Activated CD4-positive, alpha-beta memory T cell treated with anti-CD3 and anti-CD28 coated beads for 36 hours (primary cell): ENCODE results near the gene POU3F2. TPM values are rescaled to one million over a fixed set of nuclear protein-coding genes. Genes with fewer than 3 reads are reported as not detected.

Source experiments
- CTCF ChIA-PET: fragments of 350-600 bp; sonication (Branson Sonifier 250); formaldehyde crosslinking; loops from one replicate; lab custom pipeline; 2021; ENCODE audit warnings: antibody characterized with exemption, inconsistent platforms; lab: Charles Lee
- POLR2A ChIA-PET: fragments of 350-600 bp; sonication (Branson Sonifier 250); formaldehyde crosslinking; loops from one replicate; lab custom pipeline; 2021; ENCODE audit warnings: antibody characterized with exemption; lab: Charles Lee
- DNase-seq: peaks from one replicate; pipeline ENCODE4 v3.0.0-alpha.2; 2020
- H3K27ac Mint-ChIP-seq: one replicate; pipeline ENCODE4 v1.8.0; 2021; ENCODE audit warnings: mixed read lengths
- H3K27me3 Mint-ChIP-seq: one replicate; pipeline ENCODE4 v1.8.0; 2021; ENCODE audit warnings: mixed read lengths
- H3K36me3 Mint-ChIP-seq: one replicate; pipeline ENCODE4 v1.8.0; 2021; ENCODE audit warnings: mixed read lengths
- H3K4me1 Mint-ChIP-seq: one replicate; pipeline ENCODE4 v1.8.0; 2021; ENCODE audit warnings: low read depth, mixed read lengths
- H3K4me3 Mint-ChIP-seq: one replicate; pipeline ENCODE4 v1.8.0; 2021; ENCODE audit warnings: mild to moderate bottlenecking, mixed read lengths
- H3K9me3 Mint-ChIP-seq: one replicate; pipeline ENCODE4 v1.8.0; 2021; ENCODE audit warnings: mixed read lengths
- intact Hi-C: fragments of 100-400 bp; cut with micrococcal nuclease; formaldehyde crosslinking; loops from one replicate; pipeline ENCODE4 v1.15.1; 2023
- total RNA-seq, 2 experiments: library from RNA; stranded (reverse); gene quantifications; one replicate each; pipeline ENCODE4 v1.2.3, GENCODE V29; 2021

POU3F2 gene
- total RNA-seq, 2 experiments from 2014 or later: not detected

DNA sequence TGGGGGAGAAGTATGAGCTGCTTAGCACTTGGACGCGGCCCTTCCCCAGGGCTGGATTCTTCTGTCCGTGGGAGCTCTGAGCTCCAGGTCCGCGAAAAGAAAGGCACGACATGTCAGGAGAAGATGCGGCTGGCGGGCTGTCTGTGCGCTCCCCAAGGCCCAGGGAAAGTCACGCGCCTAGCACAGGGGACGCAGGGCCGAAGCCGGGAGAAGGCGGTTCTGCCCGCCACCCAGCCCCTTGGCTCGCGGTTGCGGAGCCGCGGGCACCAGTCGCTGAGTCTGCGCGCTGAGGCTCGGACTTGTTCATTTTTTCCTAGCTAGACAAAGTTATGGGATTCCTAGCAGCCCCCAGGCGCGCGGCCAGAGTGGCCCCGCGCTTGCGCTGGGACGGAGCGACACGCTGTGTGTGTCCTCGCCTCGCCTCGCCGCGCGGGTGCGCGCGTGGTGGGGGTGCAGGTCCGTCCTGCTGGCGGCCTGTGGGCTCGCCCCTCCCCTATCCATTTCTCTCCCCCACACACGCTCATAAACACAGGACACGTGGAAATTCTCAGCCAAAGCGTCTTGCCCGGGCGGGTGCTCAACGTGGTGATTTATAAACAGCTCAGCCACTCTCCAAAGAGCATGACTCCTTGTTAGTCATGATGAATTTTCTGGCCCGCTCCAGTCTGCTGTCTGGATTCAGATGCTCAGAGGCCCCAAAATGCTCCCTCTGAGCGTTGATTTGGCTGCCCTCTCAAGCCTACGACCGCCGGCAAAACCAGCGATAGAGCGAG is 1.9 kb upstream of the POU3F2 start:
- intact Hi-C loops: loop anchor here (1.0 to 10.0 kb wide), 5 partner anchors 7 to 1548 kb away; partner anchors contain the start of gene MMS22L
- no peak for DNase-seq
- Mint-ChIP-seq H3K27ac (no peak overlapping the region), H3K9me3 (no peaks in the 10 kb centered on the region), H3K4me1 (peaks cover 49% of the 10 kb centered on the region), H3K4me3 (peak overlapping the region; percentile 65), H3K36me3 (no peaks in the 10 kb centered on the region), H3K27me3 (peaks cover 71% of the 10 kb centered on the region)
- ChIA-PET POLR2A (no interaction called here), CTCF (interaction anchor here (0.8 to 1.5 kb wide), 2 partner anchors 13 to 15 kb away, joined by 3 to 5 read pairs; no protein-coding TSS in a partner anchor)

DNA sequence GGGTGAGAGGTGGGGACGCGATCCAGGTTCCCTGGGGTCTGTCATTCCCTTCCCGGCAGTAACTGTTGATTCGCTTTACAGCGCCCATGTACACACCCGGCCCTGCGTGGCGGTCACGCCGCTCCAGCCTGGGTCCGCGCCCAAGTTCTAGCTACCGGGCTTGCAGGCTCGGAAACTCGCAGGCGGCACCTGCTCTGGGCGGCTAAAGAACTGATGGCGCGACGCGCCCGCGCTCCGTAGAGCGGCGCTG is 1.4 kb upstream of the POU3F2 start:
- POLR2A ChIA-PET: no interaction called here
- CTCF ChIA-PET: interaction anchor here (0.8 to 1.5 kb wide), 2 partner anchors 13 to 14 kb away, joined by 3 to 5 read pairs; no protein-coding TSS in a partner anchor
- Mint-ChIP-seq H3K27me3 (peaks cover 73% of the 10 kb centered on the region), H3K36me3 (no peaks in the 10 kb centered on the region), H3K4me1 (peaks cover 49% of the 10 kb centered on the region), H3K4me3 (peak overlapping the region; percentile 65), H3K27ac (no peak overlapping the region), H3K9me3 (no peaks in the 10 kb centered on the region)
- peak; percentile 49 for DNase-seq
- intact Hi-C loops: loop anchor here (1.0 to 10.0 kb wide), 5 partner anchors 8 to 1548 kb away; partner anchors contain the start of gene MMS22L

DNA sequence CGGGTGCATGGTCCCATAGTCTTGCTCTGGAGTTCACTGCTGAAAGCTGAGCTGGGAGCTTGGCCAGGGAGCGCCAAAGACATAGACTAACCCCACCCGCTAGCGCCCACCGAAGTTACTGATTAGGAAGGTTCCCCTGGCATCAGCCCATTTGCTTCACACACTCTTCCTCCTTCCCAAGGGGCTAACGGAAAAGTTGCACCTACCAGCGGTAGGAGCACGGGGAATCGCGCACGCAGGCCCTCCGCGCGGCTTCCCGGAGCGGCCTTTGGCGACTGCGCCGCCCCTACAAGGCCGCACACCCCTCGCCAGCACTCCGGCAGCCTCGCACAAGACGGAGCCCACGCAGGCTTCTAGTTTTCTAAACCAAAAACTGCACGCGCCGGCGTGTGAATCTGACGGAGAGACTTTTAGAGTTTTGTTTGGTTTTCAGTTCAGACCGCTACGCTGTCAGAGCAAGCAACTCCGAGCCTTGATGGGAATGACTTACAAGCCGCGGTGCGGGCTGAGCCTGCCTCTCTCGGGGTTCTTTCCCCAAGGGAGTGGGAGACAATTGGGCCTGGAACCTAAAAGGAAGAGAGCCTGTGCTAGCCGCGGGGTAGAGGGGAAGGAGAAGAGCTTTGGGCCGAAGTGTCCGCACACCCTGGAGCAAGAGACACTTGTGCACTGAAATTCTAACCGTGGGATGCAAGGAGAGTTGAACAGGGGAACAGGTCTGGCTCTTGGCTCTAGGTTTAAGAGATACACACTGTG is 891 bp upstream of the POU3F2 start:
- POLR2A ChIA-PET: interaction anchor here (0.7 kb wide), 1 partner anchor 57 kb away, joined by 3 read pairs; no protein-coding TSS in a partner anchor
- Mint-ChIP-seq H3K9me3 (no peaks in the 10 kb centered on the region), H3K27me3 (peaks cover 72% of the 10 kb centered on the region), H3K4me1 (peaks cover 45% of the 10 kb centered on the region), H3K36me3 (no peaks in the 10 kb centered on the region), H3K27ac (no peak overlapping the region), H3K4me3 (peak overlapping the region; percentile 65)
- CTCF ChIA-PET: interaction anchor here (0.8 to 1.5 kb wide), 3 partner anchors 12 to 14 kb away, joined by 3 to 5 read pairs (median 3); no protein-coding TSS in a partner anchor
- DNase-seq: no peak
- intact Hi-C loops: loop anchor here (1.0 to 10.0 kb wide), 6 partner anchors 8 to 1549 kb away; partner anchors contain the start of genes FBXL4 and MMS22L

DNA sequence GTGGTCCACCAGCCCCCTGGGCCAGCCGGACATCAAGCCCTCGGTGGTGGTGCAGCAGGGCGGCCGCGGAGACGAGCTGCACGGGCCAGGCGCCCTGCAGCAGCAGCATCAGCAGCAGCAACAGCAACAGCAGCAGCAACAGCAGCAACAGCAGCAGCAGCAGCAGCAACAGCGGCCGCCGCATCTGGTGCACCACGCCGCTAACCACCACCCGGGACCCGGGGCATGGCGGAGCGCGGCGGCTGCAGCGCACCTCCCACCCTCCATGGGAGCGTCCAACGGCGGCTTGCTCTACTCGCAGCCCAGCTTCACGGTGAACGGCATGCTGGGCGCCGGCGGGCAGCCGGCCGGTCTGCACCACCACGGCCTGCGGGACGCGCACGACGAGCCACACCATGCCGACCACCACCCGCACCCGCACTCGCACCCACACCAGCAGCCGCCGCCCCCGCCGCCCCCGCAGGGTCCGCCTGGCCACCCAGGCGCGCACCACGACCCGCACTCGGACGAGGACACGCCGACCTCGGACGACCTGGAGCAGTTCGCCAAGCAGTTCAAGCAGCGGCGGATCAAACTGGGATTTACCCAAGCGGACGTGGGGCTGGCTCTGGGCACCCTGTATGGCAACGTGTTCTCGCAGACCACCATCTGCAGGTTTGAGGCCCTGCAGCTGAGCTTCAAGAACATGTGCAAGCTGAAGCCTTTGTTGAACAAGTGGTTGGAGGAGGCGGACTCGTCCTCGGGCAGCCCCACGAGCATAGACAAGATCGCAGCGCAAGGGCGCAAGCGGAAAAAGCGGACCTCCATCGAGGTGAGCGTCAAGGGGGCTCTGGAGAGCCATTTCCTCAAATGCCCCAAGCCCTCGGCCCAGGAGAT is 1.0 kb downstream of the POU3F2 start:
- ChIA-PET POLR2A (no interaction called here), CTCF (interaction anchor here (1.5 kb wide), 1 partner anchor 10 kb away, joined by 5 read pairs; no protein-coding TSS in a partner anchor)
- Mint-ChIP-seq H3K4me1 (peaks cover 36% of the 10 kb centered on the region), H3K36me3 (no peaks in the 10 kb centered on the region), H3K9me3 (no peaks in the 10 kb centered on the region), H3K27me3 (peaks cover 73% of the 10 kb centered on the region), H3K4me3 (no peak overlapping the region), H3K27ac (no peak overlapping the region)
- intact Hi-C loops: loop anchor here (10.0 kb wide), 1 partner anchor 1551 kb away; the partner anchor contains the start of gene MMS22L
- no peak for DNase-seq

DNA sequence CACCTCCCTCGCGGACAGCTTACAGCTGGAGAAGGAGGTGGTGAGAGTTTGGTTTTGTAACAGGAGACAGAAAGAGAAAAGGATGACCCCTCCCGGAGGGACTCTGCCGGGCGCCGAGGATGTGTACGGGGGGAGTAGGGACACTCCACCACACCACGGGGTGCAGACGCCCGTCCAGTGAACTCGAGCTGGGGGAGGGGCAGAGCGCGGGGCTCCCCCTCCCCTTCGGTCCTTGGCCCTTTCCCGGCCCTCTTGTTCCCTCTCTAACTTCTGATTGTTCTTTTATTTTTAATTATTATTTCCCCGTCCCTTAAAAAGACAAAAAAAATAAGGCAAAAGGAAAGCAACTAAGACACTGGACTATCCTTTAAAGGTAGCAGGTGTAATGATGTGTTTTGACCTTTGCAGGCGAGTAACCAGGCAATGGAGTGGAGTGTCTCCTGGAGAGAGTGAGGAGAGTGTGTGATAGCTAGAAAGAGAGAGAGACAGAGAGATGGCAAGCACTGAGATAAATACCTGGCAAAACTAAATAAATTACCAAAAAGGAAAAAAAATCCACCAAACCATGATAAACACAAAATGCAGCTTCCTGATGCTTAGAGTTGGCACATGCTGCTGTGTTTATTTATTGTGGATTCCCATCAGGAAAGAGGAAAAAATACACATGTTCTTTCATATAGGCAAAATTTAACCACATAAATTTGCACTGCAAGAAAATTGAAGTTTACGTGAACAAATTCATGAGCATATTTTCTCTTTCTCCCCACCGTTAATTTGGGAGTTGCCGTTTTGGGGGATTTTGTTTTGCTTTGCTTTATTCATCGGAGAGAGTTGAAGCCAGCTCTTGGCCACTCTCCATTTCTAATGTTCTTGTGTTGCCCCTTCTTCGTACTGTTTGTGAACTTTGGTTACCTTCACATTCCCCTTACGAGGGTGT is 1.9 kb downstream of the POU3F2 start:
- peaks cover 70% of the 10 kb centered on the region for H3K27me3 Mint-ChIP-seq
- intact Hi-C loops: loop anchor here (10.0 kb wide), 1 partner anchor 1551 kb away; the partner anchor contains the start of gene MMS22L
- peaks cover 30% of the 10 kb centered on the region for H3K4me1 Mint-ChIP-seq
- no peak overlapping the region for H3K27ac Mint-ChIP-seq
- CTCF ChIA-PET: interaction anchor here (1.5 kb wide), 1 partner anchor 9 kb away, joined by 5 read pairs; no protein-coding TSS in a partner anchor
- no peaks in the 10 kb centered on the region for H3K36me3 Mint-ChIP-seq
- H3K9me3 Mint-ChIP-seq: no peaks in the 10 kb centered on the region
- no peak for DNase-seq
- no peak overlapping the region for H3K4me3 Mint-ChIP-seq
- POLR2A ChIA-PET: no interaction called here

DNA sequence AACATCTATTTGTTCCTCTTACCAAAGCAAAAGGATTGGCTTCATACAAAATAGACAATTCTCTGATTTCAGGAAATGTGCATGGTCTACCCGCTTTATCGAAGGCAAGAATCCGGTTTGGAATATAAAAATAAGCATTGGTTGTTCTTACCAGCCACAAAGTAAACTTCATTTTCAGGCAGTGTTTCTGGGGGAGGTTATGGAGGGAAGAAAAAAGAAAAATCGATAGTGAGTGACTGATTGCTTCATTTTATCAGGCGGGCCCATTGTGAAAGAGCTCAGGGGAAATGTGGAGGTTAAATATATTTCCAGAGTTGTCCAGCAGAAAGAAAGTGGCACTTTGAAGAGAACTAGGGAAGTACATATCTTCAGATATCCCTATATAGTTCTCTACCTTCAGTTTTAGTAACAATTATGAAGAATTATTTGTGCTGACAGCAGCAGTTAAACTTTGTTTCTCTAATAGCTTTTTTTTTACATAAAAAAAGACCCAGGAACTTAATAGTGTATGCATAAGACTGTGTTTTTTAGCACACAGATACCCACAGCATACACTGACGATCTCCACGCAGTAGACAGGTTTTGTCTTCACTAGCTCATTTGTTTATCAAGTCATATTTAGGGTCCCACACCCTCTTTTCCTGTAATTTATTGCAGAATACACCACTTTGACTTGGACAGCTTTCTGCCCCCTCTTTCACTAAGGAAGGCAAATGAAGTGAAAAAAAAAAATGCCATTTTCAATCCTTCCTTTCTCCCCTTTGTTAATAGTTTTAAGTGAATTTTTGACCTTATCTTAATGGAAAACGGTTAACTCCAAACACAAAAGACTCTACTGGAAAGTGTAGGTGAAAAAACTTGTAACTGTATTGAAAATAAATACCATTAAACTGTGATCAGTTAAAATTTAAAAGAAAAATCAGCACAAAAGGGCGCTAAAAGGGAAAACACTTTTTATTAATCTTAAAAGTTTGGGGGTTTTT is 2.9 kb downstream of the POU3F2 start:
- ChIA-PET POLR2A (no interaction called here), CTCF (interaction anchor here (1.5 kb wide), 1 partner anchor 8 kb away, joined by 5 read pairs; no protein-coding TSS in a partner anchor)
- DNase-seq: no peak
- Mint-ChIP-seq H3K4me3 (no peak overlapping the region), H3K9me3 (no peaks in the 10 kb centered on the region), H3K4me1 (peaks cover 22% of the 10 kb centered on the region), H3K27me3 (peaks cover 70% of the 10 kb centered on the region), H3K36me3 (no peaks in the 10 kb centered on the region), H3K27ac (no peak overlapping the region)
- intact Hi-C loops: loop anchor here (10.0 kb wide), 1 partner anchor 1552 kb away; the partner anchor contains the start of gene MMS22L

DNA sequence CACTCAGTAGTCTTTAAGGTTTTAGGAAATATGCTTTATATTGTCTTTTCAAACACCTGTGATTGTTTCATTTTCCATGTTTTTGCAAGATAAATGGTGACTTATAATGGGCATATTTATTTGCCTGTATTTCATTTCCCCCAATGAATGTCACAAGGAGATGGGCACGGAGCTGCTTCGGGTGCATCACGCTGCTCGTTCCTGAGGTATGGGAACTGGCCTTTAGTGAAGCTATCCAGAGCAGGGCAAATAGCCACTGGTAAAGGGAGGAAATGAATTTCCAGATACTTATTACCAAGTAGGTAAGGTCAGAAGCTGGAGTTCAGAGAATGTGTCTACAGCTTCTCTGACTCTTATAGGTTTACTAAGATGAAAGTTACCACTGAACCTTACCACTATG is 3.7 kb downstream of the POU3F2 start:
- H3K27ac Mint-ChIP-seq: no peak overlapping the region
- H3K4me1 Mint-ChIP-seq: peaks cover 20% of the 10 kb centered on the region
- intact Hi-C loops: loop anchor here (10.0 kb wide), 1 partner anchor 1553 kb away; the partner anchor contains the start of gene MMS22L
- H3K4me3 Mint-ChIP-seq: no peak overlapping the region
- CTCF ChIA-PET: no interaction called here
- no peak for DNase-seq
- POLR2A ChIA-PET: no interaction called here
- H3K27me3 Mint-ChIP-seq: peaks cover 71% of the 10 kb centered on the region
- no peaks in the 10 kb centered on the region for H3K36me3 Mint-ChIP-seq
- H3K9me3 Mint-ChIP-seq: no peaks in the 10 kb centered on the region

DNA sequence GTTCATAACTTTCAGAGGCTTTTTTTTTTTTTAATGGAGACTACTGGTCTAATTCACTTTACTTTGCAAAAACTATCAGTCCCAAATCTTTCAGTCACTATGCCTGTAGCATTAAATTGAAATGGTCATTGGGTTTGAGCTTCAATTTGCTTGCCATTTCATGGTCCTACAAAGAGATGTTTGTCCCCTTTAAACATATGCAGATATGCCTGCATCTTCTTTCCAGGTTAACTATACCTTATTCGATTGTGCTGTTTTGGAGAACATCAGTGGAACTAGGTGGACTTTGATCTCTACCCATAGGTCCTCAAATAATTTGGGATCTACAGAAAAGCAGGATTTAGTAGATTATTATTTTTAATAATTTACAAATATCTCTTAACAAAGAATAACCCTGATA is 4.6 kb downstream of the POU3F2 start:
- H3K27me3 Mint-ChIP-seq: peaks cover 68% of the 10 kb centered on the region
- H3K36me3 Mint-ChIP-seq: no peaks in the 10 kb centered on the region
- ChIA-PET POLR2A (no interaction called here), CTCF (no interaction called here)
- no peaks in the 10 kb centered on the region for H3K9me3 Mint-ChIP-seq
- no peak for DNase-seq
- no peak overlapping the region for H3K4me3 Mint-ChIP-seq
- intact Hi-C loops: loop anchor here (10.0 kb wide), 1 partner anchor 1554 kb away; the partner anchor contains the start of gene MMS22L
- H3K27ac Mint-ChIP-seq: no peak overlapping the region
- peaks cover 15% of the 10 kb centered on the region for H3K4me1 Mint-ChIP-seq

DNA sequence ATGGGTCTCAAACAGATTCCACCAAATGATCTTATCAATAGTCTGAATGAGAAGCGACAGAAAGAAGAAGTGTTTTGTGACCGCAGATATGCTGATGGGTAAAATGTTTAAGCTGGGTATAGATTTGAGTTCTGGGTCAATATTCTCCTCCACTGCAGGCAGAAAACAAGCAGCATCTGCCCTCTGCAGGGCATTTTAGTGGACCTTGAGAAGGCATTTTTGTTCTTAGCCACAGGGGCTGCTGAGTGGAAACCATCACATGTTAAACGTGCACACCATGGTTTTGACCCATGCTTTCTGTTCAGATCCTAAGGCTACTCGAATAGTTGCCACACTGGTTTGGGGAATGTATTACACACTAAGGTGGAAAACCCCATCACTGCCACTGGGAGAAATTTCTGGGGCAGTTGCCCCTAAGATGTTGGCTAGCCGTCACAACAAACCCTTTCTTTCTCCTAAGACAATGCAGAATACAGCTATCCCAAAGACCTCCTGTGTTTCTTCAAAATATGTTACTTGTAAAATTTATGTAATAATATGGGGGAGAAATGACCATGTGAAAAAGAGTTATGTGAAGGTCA is 5.5 kb downstream of the POU3F2 start:
- intact Hi-C loops: loop anchor here (10.0 kb wide), 1 partner anchor 1555 kb away; the partner anchor contains the start of gene MMS22L
- H3K36me3 Mint-ChIP-seq: no peaks in the 10 kb centered on the region
- DNase-seq: no peak
- no peaks in the 10 kb centered on the region for H3K9me3 Mint-ChIP-seq
- H3K27ac Mint-ChIP-seq: no peak overlapping the region
- H3K4me3 Mint-ChIP-seq: no peak overlapping the region
- CTCF ChIA-PET: no interaction called here
- peaks cover 71% of the 10 kb centered on the region for H3K27me3 Mint-ChIP-seq
- POLR2A ChIA-PET: no interaction called here
- peaks cover 23% of the 10 kb centered on the region for H3K4me1 Mint-ChIP-seq
